Mucosa of gallbladder (tissue), 1 donor: ENCODE results near the gene CRB2. TPM values are rescaled to one million over a fixed set of nuclear protein-coding genes. Genes with fewer than 3 reads are reported as not detected.

Experiments used
- DNase-seq: peaks from one replicate; pipeline ENCODE4 v3.0.0-alpha.2; 2020; ENCODE audit warnings: low spot score
- total RNA-seq: library from RNA; stranded (reverse); gene quantifications from one replicate; pipeline ENCODE4 v1.2.1, GENCODE V29; 2021
- donor health status: DM: no; HTN: no; CAD: no.

CRB2 gene
- total RNA-seq, 1 donor from 2014 or later, result 0.06 TPM

DNA sequence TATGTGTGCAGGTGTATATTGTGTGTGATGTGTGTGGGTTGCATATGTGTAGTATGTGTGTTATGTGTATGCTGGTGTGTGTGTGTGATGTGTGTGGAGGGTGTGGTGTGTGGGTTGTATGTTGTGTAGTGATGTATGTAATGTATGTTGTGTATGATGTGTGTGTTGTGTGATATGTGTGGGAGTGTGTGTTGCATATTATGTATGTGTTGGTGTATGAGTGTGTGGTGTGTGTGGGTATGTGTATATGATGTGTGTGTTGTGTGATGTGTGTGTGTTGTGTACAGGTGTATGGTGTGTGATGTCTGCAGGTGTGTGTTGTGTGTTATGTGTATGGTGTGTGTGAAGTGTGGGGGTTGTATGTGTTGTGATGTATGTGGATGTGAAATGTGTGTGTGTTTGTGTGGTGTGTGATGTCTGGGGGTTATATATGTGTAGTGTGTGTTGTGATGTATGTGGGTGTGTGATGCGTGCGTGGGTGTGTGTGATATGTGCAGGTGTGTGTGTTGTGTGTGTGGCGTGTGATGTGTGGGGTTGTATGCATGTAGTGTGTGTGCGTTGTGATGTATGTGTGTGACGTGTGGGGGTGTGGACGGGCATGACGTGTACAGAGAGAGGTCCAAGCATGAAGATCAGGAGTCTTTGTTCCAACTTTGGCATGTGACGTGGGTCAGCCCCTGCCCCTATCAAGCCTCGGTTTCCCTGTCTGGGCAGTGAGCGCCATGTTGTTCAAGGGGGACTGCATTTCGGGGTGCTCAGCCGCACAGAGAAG, 8.5 kb upstream of the CRB2 start:
- DNase-seq, result no peak

DNA sequence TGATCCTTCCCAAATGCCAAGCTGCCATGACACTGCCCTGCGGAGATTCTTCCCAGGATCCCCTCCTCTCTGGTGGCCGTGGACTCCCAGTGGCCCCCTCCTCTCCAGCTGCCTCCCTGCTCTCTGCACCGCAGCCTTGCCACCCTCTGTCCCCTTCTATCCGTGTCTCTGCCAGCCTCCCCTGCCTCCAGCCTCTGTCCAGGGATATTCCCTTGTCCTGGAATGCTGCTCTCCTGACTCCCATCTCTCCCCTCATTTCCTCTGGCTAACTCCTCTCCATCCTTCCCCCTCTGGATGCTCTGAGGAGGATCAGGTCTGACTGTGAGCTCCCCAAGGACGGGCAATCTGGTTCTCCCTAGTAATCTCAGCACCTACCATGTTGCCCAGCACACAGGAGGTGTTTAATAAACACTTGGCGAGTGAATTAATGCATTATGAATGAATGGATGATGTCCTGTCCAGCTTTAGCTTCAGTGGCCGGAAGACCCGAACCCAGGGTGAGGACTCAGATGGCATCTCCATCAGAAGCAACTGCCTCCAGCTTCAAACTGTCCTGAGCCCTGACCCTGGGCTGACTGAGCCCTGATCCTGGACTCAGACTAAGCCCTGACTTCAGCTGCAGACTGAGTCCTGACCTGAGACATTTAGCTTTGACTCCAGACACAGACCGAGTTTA, 7.5 kb upstream of the CRB2 start:
- DNase-seq, result no peak

DNA sequence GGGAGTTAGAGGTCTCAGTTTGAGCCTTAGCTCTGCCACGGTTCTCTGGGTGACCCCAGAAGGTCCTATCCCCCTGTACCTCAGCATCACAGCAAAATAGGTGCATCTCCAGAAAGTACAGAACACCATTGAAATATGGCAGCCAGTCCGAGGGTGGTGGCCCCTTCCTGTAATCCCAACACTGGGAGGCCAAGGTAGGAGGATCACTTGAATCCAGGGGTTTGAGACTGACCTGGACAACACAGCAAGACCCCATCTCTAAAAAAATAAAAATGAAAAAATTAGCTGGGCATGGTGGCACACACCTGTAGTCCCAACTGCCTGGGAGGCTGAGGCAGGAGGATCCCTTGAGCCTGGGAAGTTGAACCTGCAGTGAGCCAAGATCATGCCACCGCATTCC, 7.0 kb upstream of the CRB2 start:
- DNase-seq, result no peak

DNA sequence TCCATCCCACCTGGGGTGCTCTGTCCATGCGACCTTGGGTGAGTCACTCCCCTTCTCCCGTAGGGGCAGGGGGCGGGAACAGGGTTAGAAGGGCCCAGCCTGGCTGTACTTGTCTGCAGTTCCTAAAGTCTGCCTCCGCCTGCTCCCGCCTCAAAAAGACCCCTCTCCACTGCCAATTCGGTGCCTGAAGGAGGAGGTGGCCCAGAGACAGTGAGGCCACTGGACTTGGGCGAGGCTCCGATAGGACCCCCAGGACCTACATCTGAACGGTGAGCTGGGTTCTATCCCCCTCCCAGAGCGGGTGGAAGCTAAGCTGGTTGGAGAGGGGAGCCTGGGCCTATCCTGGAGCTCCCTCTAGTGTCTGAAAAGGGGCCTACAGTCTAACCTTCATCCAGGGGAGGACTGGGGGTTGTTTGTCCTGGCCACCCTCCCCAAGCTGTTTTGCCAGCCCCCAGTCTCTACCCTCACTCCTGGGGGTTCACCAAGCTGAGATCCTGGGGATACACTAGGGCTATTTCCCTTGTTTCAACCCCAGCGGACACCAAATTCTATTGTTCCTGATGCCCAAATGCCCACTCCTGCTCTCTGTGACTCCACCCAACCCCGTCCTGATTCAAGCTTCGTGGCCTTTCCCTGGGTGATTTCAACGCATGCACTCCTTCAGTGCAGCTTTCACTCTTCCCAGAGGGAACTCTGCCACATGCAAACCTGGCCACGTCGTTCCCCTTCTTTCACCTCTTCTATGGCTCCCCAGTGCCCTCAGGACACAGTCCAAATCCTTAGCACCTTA, 6.1 kb upstream of the CRB2 start:
- DNase-seq, result peak; percentile 60

DNA sequence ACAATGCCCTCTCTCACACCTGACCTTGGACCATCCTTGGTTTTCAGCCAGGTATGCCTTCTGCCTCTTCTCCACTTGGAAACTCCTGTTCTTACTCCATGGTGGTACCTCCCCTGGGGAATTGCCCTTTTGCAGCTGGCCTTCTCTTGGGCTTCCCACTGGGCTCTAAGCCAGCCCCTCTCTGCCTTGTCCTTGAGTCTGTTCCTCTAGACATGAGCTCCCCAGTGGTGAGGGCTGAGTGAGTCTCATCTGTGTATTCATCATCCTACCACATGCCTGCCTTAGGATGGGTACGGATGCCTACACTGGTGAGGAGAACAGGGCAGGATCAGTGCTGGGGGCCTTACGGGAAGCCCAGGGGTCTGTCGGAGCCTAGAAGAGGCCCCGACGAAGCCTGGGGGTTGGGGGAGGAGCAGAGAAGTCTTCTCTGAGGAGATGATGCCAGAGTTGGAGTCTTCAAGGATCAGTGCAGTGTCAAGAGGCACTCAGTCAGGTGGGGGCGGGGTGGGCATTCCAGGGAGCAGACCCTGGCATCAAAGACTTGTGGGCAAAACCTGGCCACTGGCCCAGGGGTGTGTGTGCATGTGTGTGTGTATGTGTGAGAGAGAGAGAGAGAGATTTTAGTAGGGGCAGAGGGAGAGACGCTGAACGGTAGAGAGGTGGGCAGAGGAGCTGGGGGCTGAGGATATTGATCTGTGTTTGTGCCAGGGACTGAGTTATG, 5.2 kb upstream of the CRB2 start:
- DNase-seq, result no peak

DNA sequence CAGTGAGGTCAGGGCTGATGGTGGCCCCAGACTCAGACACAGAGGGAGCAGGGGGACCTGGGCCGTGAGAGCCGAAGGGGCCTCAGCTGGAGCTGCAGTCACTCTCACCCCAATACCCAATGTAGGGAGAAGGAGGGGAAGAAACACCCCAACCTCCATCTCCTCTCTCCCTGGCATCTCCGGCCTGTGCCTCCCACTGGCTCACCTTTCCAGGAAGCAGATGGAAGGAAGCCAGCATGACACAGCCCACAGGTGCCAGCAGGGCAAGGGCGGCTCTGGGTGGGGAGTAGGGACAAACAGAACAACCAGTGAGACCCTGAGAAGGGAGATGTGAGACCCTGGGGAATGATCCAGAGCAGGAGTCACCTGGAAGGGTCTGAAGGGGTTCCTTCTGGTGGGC, 3.0 kb upstream of the CRB2 start:
- DNase-seq, result no peak

DNA sequence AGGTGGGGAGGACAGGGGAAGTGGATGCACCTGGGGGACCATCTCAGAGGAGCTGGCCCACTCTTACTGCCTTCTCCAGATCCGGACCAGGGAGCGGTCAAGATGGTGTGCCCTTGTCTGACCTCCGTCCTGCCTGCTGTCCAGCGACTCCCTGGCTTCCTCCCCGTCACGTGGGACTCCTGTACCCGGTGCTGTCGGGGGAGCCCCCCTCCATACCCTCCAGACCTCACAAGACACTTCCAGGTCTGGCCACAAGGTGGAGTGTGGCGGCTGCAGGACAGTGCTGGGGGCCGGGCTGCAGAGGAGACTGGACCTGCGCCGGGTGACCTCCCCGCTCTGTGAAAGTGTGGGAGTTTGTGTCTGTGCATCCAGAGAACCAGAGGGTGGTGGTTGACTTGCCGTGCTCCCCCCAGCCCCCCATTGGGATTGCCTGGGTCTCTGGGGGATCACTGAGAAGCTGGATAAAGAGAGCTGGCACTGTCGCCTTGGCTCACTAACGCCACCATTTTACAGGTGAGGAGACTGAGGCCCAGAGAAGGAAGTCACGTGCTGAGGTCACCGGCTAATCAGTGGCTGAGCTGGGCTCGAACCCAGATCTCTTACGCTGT, 1.9 kb upstream of the CRB2 start:
- DNase-seq, result peak; percentile 47

DNA sequence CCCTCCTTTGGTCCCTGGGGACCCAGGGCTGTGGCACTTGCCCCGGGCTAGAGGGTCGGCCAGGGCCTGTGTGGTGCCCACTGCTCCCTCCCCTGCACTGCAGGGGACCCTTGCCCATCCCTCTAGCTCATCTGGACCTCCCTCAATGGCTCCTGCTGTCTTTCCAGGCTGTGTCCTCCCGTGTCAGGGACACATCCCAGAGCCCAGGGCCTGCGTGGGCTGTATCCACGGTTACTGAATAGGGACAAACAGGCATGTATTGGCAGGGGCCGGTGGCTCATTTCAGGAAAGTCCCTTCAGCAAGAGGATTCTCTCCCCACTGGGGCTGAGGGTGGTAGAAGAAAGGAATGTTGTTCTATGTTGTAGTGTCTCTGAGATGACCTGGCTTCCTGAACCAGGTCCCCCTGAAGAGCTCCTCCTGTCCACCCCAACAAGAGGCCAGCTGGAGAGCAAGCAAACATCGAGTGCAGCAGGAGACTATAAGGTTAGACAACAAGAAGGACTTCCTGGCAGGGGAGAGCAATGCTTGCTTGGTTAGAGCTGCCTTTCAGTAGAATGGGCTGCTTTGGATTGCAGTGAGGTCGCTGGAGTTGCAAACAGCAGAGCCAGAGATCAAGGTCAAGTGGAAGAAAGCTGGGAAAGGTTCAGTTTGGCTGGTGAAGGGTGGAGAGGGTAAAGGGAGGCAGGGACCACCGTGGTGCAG, 1.0 kb upstream of the CRB2 start:
- DNase-seq, result no peak

DNA sequence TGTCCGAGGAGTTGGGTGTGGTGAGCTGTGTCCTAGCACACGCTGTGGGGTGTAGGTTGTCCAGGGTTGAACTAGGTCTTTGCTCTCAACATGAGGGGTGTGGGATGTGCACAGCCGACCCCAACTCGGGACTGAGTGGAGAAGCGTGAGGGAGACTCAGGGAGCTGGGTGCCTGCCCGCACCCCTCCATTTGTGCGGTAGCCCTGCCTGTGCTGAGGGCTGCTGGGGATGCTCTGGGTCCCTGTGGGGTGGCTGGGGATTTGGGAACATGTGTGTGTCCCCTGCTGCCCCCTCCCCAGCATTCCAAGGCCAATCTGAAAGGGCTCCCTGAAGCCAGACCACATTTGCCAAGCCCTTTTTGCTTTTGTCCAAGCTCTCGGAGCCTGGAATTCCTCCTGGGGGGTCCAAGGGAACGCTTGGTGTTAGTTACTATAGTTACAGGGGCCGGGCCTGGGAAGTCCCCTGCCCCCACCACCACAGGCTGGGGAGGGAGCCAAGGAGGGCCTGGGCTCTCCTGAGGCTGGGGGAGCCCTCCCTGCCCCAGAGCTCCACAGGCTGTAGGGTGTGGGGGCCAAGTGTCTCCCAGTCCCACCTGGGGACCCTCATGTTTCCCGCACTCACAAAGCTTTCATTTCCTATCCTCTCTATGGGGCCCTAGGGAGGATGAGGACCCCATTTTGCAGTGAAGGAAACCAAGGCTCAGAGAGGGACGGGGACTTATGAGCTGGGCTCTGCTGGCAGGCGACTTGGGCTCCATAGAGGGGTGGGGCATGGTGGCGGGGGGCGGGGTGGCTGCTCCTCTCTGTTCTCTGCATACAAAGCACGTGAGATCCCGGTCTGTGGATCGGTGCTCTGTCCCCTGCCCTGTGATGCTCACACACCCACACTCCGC, 1.1 kb downstream of the CRB2 start:
- no peak for DNase-seq

DNA sequence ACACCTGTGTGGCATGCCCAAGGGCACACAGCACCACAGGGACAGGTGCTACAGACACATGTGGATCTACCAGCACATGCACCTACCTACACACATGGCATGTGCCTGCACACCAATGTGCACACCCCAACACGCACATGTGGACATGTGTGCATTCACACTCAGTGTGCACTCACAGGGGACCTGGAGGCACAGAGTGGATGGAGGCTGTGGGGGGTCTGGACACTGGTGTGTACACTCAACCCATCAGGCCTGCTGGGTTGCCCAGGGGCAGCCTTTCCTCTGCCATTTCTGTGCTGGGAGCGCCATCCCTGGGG, 1.7 kb downstream of the CRB2 start:
- no peak for DNase-seq

DNA sequence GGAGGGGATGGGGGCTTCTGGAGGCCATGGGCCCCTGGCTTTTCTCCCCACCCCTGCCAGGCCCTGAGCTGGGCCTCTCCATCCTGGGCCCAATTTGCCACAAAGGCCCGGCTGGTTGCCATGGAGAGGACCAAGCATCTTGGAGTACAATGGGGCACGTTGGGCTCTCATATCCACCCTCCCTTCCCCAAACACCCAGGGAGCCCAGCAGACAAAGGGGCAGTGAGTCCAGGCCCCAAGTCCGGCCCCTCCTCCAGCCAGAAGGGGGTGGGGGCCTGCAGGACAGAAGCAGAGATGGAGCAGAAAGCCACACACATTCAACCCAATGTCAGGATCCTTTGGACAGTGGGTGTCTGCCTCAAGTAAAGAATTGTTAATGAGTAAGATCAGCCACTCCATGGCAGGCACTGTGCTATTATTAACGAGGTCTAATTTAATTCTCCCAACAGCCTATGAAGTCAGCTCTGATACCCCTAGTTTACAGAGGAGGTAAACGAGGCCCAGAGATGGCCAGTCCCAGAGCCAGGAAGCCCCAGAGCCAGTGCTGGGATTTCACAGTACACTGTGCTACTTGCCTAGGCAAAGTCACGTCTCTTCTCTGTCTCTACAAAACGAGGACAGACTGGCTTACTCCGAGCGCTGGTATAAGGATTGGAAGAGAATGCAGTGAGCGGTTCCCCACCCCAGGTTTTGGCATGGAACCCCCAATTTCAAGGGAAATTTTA, 2.3 kb downstream of the CRB2 start:
- no peak for DNase-seq

DNA sequence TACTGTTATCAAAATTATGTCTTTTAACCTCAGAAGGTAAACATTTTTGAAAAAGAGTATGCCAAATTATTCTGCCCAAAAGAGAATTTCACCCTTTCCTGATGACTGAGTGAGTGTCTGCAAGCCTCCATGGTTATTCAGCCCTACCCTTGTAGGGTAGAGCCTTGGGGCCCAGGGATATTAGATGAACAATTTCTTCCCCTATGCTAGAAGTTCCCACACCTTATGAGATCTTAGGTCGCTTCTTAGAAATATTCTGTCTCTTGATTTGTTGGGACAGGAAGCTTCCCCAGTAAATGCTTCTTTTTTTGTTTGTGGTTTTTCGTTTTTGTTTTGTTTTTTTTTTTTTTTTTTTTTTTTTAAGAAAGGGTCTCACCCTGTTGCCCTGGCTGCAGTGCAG, 3.1 kb downstream of the CRB2 start:
- DNase-seq, result no peak

DNA sequence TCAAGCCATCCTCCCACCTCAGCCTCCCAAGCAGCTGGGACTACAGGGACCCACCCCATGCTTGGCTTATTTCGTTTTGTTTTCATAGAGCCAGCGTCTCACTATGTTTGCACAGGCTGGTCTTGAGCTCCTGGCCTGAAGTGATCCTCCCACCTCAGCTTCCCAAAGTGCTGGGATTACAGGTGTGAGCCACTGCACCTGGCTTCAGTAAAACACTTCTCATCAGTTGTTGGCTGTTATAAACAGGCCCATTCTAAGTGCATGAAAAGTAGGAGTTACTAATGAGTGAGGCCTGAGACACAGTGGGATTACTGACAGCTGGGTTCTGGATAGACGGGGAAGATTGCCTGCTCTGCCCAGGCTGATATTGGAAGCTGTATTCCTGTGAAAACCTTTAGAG, 3.5 kb downstream of the CRB2 start:
- DNase-seq, result no peak

DNA sequence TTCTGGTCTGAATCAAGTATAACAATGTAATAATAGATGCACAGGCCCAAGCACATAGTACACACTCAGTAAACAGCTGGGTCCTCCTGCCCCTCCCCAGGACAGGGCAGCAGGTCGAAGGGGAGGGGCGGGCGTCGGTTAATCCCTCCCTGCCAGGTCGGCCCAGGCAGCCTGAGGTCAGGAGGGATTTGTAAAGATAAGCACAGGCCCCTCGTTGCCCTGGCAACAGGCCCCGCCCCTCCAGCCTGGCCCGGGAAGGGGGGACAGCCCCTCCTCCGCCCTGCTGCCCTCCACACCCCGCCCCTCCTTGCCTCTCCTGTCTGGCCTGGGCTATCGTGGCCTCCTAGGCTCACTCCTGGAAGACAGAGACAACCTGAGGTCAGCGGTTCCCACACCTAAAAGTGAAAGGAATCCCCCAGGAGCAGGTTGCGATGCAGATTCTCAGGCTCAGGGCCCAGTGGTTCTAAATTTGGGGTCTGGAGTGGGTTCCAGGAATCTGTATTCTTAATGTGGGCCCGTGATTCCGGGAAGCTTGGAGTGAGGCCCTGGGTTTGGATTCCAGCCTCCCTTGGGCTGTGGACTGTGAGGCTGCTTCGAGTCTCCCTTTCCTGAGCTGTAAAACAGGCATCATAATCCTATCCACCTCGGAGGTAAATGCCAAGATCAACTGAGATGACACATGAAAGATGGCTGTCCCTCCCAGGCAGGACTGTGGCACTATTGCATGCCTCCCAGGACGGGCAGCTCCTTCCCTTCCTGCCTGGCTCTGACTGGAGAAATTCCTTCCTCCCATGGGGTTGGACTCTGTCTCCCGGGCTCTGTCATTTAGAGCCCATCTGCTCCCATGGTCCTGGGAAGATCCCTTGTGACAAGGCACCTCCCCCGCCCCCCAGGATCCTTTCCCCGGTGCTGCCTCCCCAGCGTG, 4.4 kb downstream of the CRB2 start:
- no peak for DNase-seq

DNA sequence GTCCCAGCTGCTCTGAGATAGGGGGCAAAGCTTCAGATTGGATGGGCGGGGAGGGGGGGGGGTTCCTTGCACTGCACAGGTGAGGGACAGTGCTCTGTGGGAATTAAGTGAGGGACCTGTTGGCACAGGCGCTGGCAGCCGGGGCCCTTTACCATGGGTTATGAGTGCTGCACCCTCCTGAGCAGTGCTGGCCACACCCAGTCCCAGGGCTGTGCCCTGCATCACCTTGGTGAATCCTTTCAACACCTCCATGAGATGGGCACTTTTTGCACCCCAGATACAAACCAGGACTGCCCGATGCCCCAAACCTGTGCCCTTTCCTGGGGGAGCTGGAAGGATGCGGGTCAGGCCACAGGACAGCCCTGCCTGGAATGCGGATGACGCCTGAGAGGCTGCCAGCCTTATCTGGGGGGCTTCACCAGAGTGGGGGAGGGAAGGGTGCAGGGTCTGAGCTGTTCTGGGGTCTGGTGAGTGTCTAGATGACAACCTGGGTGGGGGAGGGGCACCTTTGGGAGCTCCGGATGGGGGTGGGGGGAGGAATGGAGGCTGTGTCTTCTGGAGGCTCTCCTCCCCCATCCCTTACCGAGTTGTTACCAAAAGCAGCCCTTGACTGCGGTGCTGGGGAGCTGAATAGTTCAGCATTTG, 5.2 kb downstream of the CRB2 start:
- no peak for DNase-seq

DNA sequence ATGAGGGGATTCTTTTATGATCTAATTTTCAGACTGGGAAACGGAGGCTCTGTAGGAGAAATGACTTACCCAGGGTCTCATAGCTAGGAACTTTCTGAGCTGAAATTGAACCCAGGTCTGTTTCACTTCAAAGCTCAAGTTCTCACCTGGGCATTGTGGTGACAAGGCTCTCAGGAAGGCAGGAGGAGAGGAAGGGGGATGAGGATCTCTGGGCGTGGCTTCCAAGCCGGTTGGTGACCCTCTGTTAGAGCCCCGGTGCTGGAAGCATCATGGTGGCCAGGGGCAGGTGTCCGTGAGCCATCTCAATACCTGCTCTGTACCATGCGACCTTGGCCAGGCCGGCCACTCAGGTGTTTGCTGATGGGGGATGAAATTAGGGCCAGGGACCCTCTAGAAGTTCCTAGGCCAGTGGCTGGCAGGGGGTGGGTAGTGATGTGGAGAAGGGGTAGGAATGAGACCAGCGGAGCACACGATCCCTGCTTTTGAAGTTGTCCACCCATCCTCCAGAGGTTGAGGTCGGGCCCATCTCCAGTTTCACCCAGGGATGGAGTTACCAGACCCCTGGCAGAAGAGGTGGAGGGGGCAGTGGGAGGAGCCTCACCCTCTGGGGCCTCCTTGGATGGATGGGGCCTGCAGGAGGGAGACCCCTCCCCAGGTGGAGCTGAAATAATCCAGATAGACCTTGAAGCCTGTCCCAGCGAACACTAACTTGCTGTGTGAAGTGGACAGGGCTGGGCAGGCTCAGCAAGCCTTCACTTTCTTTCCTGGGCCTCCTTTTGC, 5.9 kb downstream of the CRB2 start:
- DNase-seq, result no peak

DNA sequence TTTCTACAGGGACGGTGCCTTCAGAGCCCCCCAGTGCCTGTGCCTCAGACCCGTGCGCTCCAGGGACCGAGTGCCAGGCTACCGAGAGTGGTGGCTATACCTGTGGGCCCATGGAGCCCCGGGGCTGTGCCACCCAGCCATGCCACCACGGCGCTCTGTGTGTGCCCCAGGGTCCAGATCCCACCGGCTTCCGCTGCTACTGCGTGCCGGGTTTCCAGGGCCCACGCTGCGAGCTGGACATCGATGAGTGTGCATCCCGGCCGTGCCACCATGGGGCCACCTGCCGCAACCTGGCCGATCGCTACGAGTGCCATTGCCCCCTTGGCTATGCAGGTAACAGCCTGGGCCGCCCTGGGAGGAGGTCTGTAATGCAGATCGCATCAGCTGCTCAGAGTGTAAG, 6.9 kb downstream of the CRB2 start:
- DNase-seq, result no peak
